ENCODE measurements around the gene FAXC.

GRCh38 chr6:99309557-99309956 is 39.9 kb downstream of the FAXC start:
- TF ChIP-seq SAP30 (IDR thresholded peaks at IDR 0.05; ENCODE audit: insufficient read depth, insufficient replicate concordance, low read length) = no peak
- TF ChIP-seq RAD21 (IDR thresholded peaks at IDR 0.05 in 1 of 2, conservative IDR thresholded peaks at IDR 0.05 in 1 of 2; ENCODE audit: low read depth in 2 of 2, low read length in 2 of 2) = no peak
- TF ChIP-seq CTCF (IDR thresholded peaks at IDR 0.05; ENCODE audit: control extremely low read depth in 1 of 3, insufficient read depth in 1 of 3, low read depth in 1 of 3, low read length in 3 of 3) = no peak
- TF ChIP-seq JUN (IDR thresholded peaks at IDR 0.05; ENCODE audit: low read depth, low read length) = no peak
- no peak for TF ChIP-seq ATF2 (IDR thresholded peaks at IDR 0.05; ENCODE audit: low read length)
- TF ChIP-seq EP300 (IDR thresholded peaks at IDR 0.05; ENCODE audit: borderline replicate concordance in 1 of 2, low read depth in 2 of 2, low read length in 2 of 2) = no peak
- TF ChIP-seq BACH1 (IDR thresholded peaks at IDR 0.05; ENCODE audit: low read length) = no peak
- TF ChIP-seq HDAC2 (IDR thresholded peaks at IDR 0.05; ENCODE audit: borderline replicate concordance in 1 of 2, low read depth in 2 of 2, low read length in 2 of 2) = no peak
- TF ChIP-seq POLR2AphosphoS5 (IDR thresholded peaks at IDR 0.05; ENCODE audit: low read depth, low read length) = no peak
- TF ChIP-seq EGR1 (IDR thresholded peaks at IDR 0.05; ENCODE audit: borderline replicate concordance, low read depth, low read length) = no peak
- no peak for TF ChIP-seq TEAD4 (IDR thresholded peaks at IDR 0.05; ENCODE audit: low read depth, low read length)
- TF ChIP-seq USF2 (IDR thresholded peaks at IDR 0.05; ENCODE audit: low read length) = no peak
